GM19467 (cell line): ENCODE data around the gene HOXB4.

Source experiments
- ATAC-seq: cut with Tn5 transposase; IDR thresholded peaks from one replicate; pipeline ENCODE4 v1.9.1; 2021; ENCODE audit warnings: mild to moderate bottlenecking, moderate library complexity; ENCODE audit not compliant: unreplicated experiment

HOXB4 gene

DNA sequence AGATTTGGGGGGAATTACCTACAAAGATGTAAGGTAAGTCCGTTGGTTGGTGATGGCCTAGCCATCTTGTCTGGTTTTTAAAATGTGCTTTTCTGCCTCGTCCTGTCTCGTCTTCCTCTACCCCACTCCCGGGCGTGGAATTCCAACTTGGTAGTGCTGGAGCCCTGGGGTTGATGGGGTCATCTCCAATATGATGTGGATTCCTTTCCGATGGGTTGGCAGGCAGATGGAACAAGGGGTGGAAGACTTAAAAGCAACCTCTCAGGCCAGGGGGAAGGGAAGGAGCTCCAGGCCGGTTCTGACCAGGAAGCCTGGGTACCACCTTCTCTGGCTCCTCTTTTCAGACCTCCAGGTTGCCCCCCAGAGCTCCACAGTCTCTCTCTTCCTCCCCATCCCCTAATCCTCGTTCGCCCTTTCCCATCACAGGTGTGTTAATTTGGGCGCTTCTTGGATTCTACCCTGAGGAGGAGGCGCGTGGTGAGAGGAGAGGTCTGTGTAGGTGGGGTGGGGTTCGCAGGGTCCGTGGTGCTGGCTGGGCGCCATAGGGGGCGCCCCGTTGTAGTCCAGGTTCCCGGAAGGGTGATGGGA lies 28.1 kb downstream of the HOXB4 start:
- no peak for ATAC-seq

DNA sequence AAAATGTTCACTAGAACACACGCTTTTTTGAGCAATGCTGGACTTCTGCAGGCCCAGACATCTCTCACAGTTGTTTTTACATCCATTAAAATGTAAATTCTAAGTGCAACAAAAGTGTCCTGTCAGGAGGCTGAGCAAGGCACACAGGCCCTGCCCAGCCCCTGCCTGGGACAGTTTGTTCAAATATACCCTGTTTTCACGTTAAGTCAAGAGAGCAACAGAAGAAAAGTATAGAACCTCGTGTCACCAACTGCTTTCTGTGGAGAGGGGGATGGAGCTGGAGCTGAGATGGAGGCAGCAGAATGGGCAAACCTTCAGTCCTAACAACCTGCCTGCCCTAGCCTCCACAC lies 28.9 kb downstream of the HOXB4 start:
- ATAC-seq, result no peak

- no peak for ATAC-seq
These were observed 29.4 kb downstream of the HOXB4 start for GRCh38 chr17:48548523-48549280.

DNA sequence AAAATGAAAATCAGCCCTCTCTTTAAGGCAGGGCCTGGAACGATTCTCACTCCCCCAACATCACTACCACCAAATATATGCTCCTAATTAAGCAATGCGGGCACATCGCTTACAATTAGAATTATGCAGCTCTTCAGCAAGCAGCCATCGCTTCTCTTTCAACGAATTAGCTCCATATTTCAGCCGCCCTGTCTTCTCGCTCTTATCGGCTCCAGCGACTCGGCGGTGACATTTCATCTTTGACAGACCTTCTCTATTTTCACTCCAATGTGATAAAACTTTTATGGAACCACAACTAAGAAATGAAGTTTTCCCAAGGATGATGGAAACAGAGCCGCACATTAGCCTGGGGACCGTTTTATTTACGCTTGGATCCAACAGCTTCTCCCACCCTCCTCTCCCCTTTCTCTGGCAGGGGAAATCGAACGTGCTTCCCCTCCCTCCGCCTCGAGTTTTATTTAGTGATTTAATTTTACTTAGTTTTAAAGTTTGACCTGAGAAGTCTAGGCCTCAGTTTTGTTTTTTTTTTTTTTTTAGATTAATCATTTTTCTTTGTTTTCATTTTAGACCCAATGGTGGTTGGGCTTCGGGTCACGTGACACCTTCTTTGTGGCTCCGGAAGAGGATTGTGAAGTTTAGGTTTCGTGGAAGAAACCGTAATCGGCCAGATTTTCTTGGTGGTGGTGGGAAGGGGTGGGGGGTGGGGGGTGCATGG lies 30.2 kb downstream of the HOXB4 start:
- ATAC-seq, result no peak

GRCh38 chr17:48546924-48547807 lies 31.0 kb downstream of the HOXB4 start:
- no peak for ATAC-seq

DNA sequence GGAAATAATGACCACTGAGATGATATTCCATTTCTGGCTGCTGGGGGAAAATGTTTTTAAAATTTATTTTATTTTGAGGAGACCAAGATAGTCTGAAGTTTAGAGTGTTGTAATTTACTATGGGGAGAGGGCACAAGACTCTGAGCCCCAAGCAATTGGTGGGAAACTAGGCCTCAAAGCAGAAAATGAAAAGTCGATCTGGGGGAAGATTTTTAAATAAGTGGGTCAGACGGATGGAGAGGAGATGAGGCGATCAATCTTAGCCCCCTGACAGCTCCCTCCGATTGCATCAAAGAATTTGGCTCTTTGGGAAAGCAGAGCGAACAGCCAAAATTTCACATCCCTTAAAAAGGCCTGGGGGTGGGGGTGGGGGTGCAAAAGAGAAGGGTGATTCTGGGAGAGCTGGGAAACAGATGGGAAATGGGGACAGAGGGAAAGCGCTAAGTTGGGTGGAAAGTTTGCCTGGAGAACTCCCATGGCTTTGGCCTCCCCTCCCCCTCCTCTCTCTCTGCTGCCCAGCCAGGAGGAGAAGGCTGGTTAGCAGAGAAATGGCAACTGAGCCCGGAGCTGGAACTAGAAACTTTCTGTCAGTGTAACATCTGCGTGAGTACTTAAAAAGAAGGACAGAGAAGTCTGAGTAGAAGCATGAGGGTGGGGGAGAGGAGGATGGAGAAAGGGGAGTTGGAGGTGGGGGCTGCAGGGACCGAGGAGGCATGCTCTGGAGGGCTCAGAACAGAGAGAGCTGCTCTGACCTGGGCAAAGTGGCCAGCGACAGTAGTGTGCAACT lies 31.8 kb downstream of the HOXB4 start:
- ATAC-seq, result no peak

GRCh38 chr17:48545539-48545938 lies 32.6 kb downstream of the HOXB4 start:
- ATAC-seq, result no peak

DNA sequence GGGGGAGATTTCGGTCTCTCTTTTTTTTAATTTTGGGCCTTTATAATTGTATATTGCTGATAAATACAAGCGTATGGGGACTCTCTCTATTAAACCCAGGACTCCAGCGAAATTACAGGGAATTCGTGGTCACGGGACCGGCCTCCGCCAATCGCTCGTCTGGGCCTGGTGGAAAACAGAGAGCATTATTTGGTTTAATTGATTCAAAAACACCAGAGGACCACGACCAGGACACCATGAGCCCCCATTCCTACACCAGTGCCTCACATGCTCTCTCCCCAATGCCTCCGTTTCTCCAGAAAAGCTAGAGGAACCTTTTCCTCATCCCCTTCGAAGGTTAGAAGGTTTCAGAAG lies 33.2 kb downstream of the HOXB4 start, which contains the start of gene HOXB2:
TSS of gene HOXB2 (minus strand) at position 88 of the 354 bp plus-strand sequence. CDS start 198 bp downstream, outside the sequence.
- ATAC-seq, result no peak

DNA sequence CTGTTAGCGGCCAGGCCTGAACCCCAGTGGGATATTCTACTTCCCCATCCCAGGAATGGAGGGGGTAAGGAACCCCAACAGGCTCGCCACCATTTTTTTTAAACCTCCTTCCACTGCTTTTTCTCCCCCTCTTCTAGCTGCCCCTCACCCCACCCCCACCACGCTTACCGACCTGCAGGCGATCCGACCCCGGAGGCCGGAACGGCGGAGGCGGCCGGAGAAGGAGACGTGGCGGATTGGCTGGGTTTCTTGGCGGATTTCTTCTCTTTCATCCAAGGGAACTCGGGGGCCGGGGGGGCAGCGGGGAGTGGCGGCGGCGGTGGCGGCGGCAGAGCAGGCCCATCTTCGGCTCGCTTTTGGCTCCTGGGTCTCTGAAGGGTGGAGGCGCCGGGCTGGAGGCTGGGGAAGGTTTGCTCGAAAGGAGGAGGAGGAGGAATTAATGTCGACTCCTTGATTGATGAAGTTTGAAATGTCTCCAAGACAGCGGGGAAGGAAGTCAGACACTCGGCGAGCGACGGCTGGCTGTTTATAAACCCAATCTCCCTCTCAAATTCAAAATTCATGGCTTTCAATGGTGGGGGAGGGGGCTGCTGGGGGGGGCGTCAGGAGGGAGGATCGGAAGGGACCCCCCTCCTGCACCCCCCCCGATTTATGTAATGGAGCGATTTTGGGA lies 33.7 kb downstream of the HOXB4 start:
- no peak for ATAC-seq

DNA sequence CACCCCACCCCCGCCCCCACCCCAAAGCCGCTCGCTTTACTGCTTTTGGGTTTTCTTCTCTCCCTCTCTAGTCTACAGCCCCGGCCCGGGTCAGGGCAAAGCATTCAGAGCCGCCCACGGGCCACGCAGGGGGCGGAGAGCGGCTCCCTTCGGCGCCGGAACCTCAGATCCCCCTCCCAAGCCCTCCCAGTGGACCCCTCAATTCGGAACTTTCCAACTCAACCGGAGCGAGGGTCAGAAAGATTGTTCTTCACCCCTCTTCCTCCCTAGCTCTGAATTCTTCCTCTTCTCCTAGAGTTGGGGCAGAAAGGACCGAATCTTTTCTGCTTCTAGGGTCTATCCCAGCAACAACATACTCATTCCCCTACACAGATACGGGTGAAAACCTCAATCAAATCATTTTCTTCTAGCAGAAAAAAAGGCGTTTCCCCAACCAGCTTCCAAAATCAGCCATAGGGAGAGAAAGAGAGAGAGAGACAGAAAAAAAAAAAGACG lies 34.2 kb downstream of the HOXB4 start:
- no peak for ATAC-seq

DNA sequence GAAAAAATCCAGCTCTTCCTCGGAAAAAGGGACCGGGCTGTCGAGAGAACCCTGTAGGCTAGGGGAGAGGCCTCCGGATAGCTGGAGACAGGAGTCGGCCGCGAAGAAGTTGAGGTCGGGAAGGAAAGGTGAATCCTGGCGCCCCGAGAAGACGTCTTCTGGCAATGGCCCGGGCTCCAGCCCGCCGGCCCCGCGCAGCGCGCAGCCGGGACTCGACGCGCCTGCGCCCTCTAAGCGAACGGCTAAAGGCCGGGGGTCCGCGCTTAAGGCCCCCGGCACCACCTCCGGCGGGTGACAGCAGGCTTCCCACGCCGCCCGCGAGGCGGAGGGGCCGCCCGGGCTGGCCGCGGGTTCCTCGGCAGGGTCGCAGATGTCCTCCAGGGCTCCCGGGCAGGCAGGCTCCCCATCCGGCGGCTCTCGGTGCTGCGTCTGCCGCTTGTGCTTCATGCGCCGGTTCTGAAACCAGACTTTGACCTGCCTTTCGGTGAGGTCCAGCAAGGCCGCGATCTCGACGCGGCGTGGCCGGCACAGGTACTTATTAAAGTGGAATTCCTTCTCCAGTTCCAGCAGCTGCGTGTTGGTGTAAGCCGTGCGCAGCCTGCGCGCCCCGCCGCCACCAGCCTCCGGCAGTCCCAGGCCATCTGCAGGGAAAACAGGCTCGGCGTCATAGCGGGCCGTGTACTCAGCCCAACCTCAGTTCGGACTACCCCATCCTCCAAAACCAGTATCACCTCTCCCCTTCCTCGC lies 34.9 kb downstream of the HOXB4 start:
- peak; percentile 58 for ATAC-seq

- no peak for ATAC-seq
These were observed 35.4 kb downstream of the HOXB4 start for GRCh38 chr17:48542698-48543106.

- no peak for ATAC-seq
These were observed 36.0 kb downstream of the HOXB4 start for GRCh38 chr17:48542114-48542656.

DNA sequence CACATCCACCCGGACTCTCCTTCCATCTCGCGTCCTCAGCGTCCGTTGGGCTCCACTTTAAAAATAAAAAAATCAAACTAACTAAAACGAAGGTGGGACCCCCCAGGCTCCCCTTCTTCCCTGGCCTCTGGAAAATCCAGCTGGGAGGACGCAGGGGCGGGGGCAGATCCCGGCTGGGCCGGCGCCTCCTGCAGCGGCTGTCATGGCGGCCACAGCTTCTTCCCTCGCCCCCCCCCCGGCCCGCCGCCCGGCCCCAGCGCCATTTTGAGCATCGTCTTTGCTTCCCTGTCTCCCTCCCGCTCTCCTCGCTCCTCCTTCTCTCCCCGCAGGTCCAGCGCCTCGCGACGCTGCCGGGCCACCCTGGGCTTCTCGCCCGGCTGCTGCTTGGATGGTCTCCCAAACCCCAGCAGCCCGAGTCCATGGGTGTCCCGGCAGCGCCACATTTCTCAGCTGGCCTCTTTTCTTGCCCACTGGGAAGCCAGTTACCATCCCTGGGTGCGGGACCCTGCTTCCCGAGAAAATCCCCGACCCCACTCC lies 36.5 kb downstream of the HOXB4 start:
- ATAC-seq, result no peak

DNA sequence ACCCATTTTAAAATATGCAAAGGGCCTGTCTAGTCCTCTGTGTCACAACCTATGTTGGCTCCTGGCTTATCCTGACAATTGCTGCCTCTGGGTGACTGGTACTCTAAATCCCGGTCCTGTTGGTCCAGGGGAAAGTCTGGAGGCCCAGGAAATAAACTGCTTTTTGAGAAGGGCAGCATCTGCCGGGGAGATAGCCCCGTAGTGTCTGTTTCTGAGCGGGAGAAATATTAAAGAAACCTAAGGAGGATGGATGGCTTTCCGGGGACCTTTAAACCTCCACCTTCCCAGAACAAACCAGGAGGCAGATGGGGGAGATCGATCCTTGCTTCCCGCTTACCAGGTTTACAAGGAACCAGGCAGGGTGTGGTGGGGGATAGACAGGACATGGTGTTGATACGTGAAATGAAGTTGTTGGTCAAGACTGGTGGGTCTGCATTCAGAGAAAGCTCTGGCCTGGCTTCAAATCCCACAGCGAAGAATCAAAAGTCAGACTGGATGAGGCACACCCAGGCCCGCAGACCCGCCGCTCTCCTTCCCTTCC lies 37.0 kb downstream of the HOXB4 start:
- no peak for ATAC-seq

- no peak for ATAC-seq
These were observed 37.9 kb downstream of the HOXB4 start for GRCh38 chr17:48540213-48540612.

- ATAC-seq, result no peak
These were observed 39.0 kb downstream of the HOXB4 start for GRCh38 chr17:48539177-48539576.

DNA sequence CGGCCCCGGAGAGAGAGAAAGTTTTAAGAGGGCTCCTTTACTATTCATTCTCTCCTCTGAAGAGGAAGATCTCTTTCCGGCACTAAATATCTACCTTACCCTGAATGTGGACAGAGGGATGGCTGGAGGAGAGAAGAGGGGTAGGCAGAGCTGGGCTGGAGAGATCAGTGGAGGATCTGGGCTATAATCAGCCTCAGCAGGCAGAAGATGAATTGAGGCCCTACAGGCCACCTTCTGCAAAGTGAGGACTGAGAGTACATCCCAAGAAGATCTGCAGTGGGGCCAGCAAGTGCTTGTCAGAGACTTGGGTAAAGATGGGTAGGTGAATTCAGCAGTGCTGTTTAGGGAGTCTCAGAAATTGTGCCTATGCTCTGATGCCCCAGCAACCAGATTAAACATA lies 40.8 kb downstream of the HOXB4 start:
- no peak for ATAC-seq
